NCI-H1105 treated with DMSO at 0.1 percent for 48 hours (cell line): Measurements from ENCODE around the gene KLK5.

Experiments
- DNase-seq: peaks from one replicate; lab custom pipeline; 2025; lab: John Stamatoyannopoulos, UW

The KLK5 gene

DNA sequence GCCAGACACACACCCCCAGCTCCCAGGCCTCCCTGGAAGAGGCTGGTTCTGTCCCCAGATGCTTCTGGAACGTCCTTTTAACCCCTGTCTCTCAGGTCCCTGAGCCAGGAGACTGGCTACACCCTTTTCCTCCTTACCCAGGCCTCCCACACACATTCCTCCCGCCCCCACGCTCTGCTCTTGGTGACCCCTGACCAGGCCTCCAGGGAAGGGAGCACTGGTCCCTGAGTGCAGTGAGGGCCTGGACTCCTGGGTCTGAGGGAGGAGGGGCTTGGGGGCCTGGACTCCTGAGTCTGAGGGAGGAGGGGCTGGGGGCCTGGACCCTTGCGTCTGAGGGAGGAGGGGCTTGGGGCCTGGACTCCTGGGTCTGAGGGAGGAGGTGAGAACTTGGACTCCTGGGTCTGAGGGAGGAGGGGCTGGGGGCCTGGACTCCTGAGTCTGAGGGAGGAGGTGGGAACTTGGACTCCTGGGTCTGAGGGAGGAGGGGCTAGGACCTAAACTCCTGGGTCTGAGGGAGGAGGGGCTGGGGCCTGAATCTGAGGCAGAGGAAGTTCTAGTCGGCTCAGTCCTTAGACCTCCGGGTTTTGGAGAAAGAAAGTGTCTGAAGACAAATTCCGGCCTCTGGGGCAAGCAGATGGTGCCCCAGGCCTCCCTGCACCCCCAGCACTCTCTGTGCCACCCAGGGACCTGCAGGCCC is 16.0 kb upstream of the KLK5 start:
- DNase-seq: no peak

- DNase-seq: no peak
Observed at GRCh38 chr19:50967929-50968715, 15.3 kb upstream of the KLK5 start.

GRCh38 chr19:50964266-50964665 is 11.4 kb upstream of the KLK5 start:
- DNase-seq: no peak

GRCh38 chr19:50963381-50963780 is 10.5 kb upstream of the KLK5 start:
- no peak for DNase-seq

DNA sequence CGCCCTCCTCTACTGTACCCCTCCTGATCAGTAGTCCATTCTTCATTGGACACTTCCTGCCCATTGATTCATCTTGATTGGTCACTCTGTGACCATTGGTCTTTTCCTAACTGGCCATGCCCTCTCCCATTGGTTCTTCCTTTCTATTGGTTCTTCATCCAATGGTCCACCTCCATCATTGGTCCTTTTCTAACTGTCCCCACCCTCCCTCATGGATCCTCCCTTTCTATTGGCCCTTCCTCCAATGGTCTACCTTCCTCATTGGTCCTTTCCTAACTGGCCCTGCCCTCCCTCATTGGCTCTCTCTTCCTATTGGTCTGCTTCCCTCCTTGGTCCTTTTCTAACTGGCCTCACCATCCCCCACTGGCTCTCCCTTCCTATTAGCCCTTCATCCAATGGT is 9.4 kb upstream of the KLK5 start:
- DNase-seq: no peak

DNA sequence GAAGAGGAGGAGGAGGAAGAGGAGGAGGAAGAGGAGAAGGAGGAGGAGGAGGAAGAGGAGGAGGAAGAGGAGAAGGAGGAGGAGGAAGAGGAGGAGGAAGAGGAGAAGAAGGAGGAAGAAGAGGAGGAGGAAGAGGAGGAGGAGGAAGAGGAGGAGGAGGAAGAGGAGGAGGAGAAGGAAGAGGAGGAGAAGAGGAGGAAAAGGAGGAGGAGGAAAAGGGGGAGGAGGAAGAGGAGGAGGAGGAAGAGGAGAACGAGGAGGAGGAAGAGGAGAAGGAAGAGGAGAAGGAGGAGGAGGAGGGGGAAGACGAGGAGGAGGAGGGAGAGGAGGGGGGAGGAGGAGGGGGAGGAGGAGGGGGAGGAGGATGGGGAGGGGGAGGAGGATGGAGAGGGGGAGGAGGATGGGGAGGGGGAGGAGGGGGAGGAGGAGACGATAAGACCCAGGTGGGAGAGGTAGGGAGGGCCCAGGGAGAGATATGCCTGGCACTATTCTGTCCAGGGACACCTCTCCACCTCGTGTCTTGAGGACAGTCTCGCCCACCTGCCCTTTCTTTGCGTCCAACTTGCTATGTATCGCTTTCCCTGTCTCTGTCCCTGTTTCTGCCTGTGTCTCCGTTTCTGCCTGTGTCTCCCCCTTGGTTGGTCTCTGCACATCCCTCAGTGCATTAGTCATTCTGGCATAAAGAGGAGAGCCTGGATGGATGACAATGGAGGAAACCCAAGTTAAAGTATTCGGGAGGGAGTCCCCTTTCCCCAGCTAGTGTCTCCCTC is 7.1 kb upstream of the KLK5 start:
- no peak for DNase-seq

DNA sequence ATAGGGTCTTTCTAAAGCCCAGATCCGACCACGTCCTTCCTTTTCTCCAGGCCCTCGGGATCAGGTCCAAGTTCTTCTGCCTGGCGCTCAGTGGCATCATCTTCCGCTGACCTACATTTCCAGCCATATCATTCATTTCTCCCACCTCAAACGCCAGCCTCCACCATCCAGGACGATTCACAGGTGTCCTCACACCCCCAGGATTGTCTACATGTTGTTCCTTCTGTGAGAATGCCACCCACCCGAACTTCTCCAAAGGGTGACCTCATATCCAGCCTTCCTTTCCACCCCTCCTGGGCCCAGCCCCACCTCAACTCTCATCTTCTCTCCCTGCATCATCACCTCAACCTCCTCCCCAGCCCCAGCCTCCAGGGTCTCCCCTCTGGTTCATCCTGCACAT is 4.7 kb upstream of the KLK5 start:
- DNase-seq: no peak

DNA sequence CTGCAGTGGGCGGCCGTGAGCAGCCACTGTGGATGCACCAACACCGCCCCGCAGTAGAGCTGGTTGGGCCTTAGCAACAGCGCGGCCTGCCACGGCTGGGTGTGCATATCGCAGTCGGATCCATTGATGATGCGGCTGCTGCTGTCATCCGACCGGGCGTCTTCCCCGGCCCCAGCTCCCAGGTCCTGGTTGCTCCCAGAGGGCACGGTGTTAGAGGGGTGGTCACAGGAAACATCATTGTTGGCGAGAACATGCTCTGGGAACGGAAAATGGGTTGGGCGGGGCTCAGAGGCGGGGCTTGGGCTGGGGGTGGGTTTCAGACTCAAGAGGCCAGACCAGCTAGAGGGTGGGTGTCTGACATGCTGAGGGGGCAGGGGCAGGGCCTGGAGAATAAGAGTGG is 3.0 kb downstream of the KLK5 start:
- no peak for DNase-seq

DNA sequence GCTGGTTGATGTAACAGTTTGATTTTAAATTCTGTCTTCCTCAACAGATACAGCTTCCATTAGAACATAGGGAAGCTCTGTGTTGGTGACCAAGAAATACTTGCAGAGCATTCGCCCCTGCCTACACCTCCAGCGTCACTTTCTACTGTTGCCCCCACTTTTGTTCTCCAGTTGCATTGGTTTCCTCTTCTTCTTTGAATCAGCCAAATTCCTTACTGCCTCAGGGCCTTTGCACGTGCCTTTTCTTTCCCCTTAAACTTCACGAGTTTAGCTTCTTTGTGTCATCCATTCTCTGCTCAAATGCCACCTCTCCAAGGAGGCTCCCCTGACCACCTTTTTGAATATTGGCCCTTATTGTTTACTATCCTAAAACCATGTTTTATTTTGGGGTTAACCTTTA is 5.7 kb downstream of the KLK5 start:
- DNase-seq: no peak

- DNase-seq: no peak
Observed at GRCh38 chr19:50944795-50945194, 8.0 kb downstream of the KLK5 start.

DNA sequence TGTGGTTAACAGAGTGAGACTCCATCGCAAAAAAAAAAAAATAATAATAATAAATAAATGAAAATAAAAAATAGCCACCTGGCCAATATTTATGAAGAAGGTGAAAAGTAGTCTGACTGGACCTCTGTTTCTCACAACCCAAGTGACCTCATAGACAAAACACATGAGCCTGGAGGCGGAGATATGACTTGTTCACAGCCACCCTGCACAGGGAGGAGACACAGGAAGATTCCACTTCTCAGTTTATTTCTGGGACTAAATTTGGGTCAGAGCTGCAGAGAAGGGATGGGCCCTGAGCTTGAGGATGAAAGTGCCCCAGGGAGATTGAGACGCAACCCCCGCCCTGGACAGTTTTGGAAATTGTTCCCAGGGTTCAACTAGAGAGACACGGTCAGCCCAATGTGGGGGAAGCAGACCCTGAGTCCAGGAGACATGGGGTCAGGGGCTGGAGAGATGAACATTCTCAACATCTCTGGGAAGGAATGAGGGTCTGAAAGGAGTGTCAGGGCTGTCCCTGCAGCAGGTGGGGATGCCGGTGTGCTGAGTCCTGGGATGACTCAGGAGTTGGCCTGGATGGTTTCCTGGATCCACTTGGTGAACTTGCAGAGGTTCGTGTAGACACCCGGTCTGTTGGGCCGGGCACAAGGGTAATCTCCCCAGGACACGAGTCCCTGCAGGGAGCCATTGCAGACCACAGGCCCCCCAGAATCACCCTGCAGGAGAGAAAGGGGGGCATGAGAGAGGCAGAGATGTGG is 9.6 kb downstream of the KLK5 start:
- no peak for DNase-seq

- no peak for DNase-seq
Observed at GRCh38 chr19:50939596-50939995, 13.2 kb downstream of the KLK5 start.

DNA sequence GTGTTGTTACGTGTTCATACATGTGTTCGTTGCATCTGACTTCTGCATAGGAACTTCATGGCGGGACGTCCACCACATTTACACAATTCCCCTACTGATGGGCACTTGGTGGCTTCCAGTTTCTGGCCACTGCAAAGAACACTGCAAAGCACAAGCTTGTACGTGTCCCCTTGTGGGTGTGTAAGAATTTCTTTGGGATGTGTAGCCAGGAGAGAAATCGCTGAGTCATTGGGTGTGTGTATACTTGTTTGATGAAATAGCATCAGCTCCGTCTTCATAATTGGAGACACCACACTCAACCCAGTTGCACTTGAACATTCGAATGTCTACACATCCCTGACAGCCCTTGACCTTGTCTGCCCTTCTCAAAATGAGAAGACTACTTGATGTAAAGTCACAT is 19.2 kb downstream of the KLK5 start:
- no peak for DNase-seq

DNA sequence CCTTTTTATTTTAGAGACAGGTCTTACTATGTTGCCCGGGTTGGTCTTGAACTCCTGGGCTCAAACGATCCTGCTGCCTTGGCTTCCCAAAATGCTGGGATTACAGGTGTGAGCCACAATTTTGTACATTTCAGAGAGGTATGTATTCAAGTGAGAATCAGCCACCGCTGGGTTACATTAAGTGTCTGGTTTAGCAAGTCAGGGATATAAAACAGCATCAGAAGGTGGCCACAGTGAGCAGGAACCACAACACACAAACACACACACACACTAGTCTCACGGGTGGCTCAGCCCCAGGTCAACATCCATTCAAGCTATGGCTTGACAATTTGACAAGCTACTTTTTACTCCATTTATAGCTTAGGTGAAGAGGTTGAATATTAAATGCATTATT is 20.2 kb downstream of the KLK5 start:
- no peak for DNase-seq

GRCh38 chr19:50932018-50932689 is 20.7 kb downstream of the KLK5 start:
- DNase-seq: no peak

DNA sequence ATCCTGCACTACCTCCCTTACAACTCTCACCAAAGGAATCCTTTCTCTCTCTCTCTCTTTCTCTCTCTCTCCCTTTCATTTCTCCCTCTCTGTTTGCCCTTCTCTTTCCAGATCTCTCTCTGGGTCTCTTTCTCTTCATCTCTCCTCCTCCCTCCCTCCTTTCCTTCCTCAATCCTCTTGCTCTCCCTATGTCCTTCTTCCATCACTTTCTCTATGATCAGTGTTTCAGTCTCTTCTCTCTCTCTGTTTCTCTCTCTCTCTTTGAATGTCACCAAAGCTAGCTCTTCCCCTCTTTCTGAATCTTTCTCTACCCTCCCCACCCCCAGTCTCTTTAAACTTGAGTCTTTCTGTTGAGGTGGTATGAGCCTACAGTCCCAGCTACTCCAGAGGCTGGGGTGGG is 21.8 kb downstream of the KLK5 start:
- no peak for DNase-seq

- no peak for DNase-seq
Observed at GRCh38 chr19:50928831-50929230, 24.0 kb downstream of the KLK5 start.

- DNase-seq: no peak
Observed at GRCh38 chr19:50926144-50926543, 26.7 kb downstream of the KLK5 start.

- DNase-seq: no peak
Observed at GRCh38 chr19:50925734-50926133, 27.1 kb downstream of the KLK5 start.

DNA sequence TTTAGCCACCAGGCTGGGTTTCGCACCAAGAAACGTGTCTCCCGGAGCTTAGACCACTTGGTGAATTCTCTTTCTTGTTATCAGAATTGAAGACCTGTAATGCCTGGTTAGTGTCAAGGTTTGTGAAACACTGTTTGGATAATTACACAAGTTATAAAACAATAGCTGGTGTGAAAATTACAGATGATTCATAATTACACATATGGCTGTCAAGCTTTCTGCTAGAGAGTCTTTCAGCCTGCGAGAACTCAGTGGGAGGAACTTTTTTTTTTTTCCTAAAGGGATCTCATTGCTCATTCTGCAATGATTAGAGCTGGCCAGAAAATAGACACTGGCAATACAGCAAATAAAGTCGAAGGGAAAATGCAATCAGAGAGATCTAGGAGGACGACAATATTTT is 28.3 kb downstream of the KLK5 start:
- DNase-seq: no peak

DNA sequence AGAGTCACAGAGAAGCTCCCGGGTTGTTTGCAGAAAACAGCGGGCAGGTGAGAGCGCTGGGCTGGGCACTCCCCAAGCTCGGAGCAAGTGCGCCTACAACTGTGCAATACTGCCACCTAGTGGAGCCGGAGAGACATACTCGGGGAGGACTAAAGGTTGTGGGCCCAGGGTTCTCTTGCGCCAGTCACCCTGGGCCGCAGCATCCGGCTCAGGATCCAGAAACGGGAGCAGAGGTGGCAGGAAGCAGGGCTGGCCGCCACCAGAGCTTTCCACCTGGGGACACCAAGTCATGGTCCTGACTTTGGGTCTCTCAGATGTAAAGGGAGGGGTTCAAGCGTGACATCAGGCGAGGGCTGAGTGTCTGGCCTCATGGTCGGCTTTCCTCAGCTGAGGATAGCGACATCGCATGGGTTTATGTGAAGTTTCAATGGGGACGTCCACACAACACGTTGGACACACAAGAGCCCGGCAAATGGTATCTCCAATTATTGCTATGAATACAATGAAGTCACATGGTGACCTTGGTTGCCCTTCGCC is 30.5 kb downstream of the KLK5 start:
- peak; percentile 83 for DNase-seq
